ENCODE measurements around the gene R3HDM1.

DNA sequence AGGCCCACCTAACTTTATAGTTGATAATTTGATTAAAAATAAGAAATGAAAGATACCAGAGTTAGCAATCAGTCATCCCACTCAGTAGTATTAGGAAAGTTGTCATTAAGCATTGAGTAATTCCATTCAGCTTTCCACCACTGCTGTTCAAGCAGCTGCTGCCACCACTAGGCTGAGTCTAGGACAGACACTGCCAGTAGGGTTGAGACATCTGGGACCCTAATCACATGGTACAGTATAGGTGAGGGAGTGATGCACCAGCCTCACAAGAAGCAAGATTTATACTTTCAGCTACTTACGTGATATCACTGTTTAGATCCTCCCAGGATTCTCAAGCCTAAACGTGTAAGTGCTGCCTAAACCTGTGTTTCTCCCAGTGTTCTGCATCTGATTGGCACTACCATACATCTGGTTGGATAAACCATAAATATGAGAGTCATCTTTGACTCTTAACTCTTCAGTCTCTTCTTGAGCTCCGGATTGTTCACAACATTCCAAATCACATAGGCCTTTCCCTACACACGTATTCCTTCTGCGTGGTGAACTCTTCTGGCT lies 213.6 kb downstream of the R3HDM1 start:
- no peak for TF ChIP-seq ZNF274 (IDR thresholded peaks at IDR 0.05; ENCODE audit: low read depth, low read length)
- no peak for TF ChIP-seq YY1 (IDR thresholded peaks at IDR 0.05; ENCODE audit: insufficient read depth, insufficient read length)
- no peak for TF ChIP-seq SUZ12 (IDR thresholded peaks at IDR 0.05; ENCODE audit: extremely low read depth, insufficient read depth, insufficient read length)

Measured in NT2/D1 (cell line).